Right lobe of liver (tissue), 4 donors: ENCODE results near the gene DDRGK1.

Experiments used
- CTCF ChIP-seq, 4 donors: fragments of 200-600 bp in 3 of 4; fragments of 450-650 bp in 1 of 4; IDR thresholded peaks; one replicate each; pipeline versions ENCODE4 v1.5.1 to v1.8.0; 2016 to 2022; ENCODE audit warnings: antibody characterized with exemption in 4 of 4, mild to moderate bottlenecking in 2 of 4
- POLR2A ChIP-seq: fragments of 450-650 bp; IDR thresholded peaks from one replicate; pipeline ENCODE4 v1.6.1; 2017; ENCODE audit warnings: antibody characterized with exemption, mild to moderate bottlenecking
- donor health status: DM: no; HTN: no; CAD: no.
- donor health status: DM: no; HTN: no; CAD: no.
- donor health status: DM: no; HTN: yes; CAD: no.

DNA sequence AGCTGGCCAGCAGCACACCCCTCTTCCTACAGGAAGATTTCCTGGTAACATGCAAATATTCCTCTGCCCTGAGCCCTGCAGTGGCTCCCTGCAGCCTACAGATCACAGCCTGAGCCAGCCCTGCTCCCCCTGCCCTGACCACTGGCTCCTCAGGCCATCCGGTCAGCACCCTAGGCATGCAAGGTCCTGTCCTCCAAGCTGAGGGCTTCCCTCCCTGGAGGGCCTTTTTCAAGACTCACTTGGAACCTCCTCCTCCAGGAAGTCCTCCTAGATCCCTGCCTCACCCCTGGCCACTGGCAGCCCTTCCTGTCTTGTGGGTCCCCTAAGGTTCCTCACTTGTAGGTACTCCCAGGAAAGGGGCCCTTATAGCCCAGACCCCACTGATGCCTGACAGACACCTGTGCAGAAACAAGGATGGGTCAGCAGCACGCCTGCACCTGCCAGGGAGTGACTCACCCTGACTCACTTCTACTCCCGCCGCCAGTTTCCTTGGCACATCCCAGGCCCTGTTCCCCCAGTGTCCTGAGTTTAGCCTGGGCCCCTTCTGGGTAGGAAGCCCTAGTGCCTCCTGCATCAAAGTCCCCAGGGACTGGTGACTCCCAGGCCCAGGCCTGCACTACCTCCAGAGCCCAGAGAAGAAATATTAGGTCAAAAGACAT lies 31.3 kb upstream of the DDRGK1 start:
- TF ChIP-seq CTCF (IDR thresholded peaks at IDR 0.05) (no peak), POLR2A (no peak)
